HG03460 (cell line): Measurements from ENCODE around the gene POLE4.

Experiments used
- ATAC-seq: cut with Tn5 transposase; IDR thresholded peaks from one replicate; pipeline ENCODE4 v1.9.1; 2021; ENCODE audit not compliant: unreplicated experiment

The POLE4 gene

GRCh38 chr2:74939919-74940812 lies 18.3 kb upstream of the POLE4 start:
- no peak for ATAC-seq

GRCh38 chr2:74941284-74941683 lies 17.2 kb upstream of the POLE4 start:
- ATAC-seq, result no peak

DNA sequence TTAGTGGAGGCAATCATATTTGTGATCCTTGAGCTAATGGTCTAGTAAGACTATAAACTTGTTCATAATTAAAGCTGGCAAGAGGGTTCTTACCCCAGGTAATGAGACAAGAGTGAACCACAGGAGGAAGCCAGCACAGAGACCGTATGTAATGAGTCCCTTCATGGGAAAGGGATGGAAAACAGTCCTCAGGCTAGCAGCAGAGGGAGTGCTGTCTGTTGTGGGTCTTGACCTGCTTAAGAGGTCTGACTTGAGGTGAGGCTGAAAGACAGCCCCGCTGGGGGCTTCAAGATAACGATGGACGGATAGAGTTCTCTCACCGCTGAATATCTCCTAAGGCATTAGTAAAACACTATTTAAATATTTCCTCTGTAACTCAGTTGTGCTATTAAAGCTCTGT lies 16.2 kb upstream of the POLE4 start:
- no peak for ATAC-seq

DNA sequence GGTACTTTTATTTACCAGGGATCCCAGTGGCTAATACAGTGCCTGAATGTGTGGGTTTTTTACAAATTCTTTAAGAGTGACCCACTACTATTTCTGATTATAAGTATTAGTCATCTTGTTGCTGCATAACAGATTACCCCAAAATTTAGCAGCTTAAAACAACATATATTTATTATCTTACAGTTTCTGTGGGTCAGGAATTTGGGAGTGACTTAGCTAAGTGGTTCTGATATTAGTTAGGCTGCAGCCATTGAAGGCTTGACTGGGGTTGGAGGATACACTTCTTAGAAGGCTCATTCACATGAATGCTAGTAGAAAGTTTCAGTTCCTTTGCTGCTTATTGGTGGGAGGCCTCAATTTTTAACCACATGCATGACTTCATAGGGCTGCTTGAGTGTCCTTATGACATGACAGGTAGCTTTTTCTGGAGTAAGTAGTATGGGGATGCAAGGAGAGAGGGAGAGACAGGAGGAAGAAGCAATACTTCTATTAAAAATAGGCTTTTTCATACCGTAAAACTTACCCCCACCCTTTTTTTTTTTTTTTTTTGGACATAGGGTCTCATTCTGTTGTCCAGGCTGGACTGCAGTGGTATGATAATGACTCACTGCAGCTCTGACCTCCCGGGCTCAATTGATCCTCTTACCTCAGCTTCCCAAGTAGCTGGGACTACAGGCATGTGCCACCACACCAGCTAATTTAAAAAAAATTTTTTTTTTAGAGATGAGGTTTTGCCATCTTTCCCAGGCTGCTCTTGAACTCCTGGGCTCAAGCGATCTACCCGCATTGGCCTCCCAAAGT lies 13.3 kb upstream of the POLE4 start:
- ATAC-seq, result peak; percentile 100

- ATAC-seq, result no peak
These were observed 12.6 kb upstream of the POLE4 start for GRCh38 chr2:74945788-74946331.

GRCh38 chr2:74947703-74948102 lies 10.7 kb upstream of the POLE4 start:
- ATAC-seq, result no peak

DNA sequence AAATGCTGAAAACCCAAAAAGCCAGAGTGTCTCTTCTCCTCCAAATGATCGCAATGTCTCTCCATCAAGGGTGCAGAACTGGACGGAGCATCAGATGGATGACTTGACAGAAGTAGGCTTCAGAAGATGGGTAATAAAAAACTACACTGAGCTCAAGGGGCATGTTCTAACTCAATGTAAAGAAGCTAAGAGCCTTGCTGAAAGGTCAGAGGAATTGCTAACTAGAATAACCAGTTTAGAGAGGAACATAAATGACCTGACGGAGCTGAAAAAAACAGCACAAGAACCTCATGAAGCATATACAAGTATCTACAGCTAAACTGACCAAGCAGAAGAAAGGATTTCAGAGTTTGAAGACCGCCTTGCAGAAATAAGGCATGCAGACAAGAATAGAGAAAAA lies 9.7 kb upstream of the POLE4 start:
- no peak for ATAC-seq

GRCh38 chr2:74951211-74951754 lies 7.2 kb upstream of the POLE4 start:
- no peak for ATAC-seq

DNA sequence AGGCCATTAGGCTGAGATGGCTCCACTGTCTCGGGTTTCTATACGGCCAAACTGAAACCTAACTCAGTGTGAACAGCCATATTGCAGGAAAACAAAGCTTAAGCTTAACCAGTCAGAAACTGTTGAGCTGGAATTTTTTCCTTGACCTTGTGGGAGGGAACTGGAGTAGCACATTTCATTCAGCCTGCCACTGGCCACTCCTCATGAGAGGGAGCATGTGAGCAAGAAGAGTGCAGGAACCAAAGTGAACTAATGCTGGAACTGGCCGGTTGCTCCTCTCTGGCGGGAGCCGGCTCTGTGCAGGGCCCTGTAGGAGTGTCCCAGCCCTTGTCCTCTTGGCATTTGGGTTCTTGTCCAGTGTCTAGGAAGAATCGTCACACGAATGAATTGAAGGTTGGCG lies 5.9 kb upstream of the POLE4 start:
- no peak for ATAC-seq

DNA sequence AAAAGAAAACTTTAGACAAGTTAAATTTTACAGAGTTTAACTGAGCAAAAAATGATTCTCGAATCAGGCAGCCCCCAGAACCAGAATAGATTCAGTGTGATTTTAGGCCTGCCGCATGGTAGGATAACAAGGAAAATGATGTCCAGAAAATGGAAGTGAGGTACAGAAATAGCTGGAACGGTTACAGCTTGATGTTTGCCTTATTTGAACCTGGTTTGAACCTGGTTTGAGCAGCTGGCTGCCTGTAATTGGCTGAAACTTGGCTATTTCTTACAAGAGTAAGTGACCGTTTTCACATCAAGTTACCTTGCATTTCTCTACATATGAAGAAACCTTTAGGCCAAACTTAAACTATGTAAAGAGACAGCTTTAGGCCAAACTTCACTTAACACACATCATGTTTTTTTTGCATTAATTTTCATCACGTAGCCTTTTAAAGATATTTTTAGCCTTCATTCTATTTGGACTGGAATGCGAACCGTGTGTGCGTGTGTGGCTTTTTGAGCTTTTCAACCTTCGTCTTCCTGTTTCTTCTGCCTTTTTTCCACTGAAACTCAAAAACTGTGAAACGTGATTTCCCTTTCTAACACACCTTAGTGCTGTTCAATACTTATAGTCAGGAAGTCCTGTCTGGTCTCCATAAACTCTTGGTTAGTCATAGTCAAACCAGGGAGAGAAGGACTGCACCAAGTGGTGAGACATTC lies 4.5 kb upstream of the POLE4 start:
- no peak for ATAC-seq

- ATAC-seq, result no peak
These were observed 4.0 kb upstream of the POLE4 start for GRCh38 chr2:74954500-74954874.

GRCh38 chr2:74957886-74958273 lies 563 bp upstream of the POLE4 start:
- ATAC-seq, result no peak

DNA sequence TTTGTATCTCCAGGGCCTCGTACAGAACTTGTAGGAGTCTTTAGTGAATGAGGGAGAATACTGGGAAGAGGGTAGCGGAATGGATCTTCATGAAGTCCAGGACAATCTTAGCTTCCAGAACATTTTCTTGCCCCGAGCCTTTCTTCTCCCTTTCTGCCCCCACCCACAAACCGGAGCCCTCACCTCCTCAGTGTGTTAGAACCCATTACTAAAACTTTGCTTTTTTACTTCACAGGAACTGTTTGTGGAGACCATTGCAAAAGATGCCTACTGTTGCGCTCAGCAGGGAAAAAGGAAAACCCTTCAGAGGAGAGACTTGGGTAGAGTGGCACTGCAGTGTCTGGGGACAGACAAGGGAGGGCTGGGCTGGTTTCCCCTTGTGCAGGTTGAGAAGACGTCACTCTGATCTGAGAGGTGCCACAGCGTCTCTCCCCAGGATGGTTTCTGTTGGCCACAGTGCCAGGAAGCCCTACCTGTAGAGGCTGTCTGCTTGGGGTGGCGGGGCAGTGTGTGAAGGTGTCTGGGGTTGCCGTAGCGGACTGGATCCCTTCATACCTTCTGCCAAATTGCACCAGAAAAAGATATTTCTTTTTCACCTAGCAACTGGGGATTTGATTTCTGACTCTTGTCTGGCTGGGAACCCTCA lies 786 bp downstream of the POLE4 start:
- no peak for ATAC-seq

- ATAC-seq, result no peak
These were observed 8.4 kb downstream of the POLE4 start for GRCh38 chr2:74966887-74967286.

DNA sequence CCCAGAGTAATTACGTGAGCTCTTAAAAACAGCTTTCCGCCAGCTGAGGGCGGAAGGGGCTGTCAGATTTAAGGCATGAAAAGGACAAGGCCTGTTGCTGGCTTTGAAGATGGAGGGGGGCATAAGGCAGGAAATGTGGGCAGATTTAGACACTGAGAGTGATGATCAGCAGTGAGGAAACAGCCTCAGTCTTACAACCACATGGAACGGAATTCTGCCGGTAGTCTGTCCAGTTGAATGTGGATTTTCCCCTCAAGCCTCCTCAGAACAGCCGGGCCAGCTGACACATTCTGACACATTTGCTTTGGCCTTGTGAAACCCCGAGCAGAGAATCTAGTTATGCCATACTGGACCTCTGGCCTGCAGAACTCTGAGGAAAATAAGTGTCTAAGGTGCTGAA lies 16.6 kb downstream of the POLE4 start:
- no peak for ATAC-seq

GRCh38 chr2:74979844-74980243 lies 21.4 kb downstream of the POLE4 start:
- no peak for ATAC-seq

GRCh38 chr2:74982577-74982976 lies 24.1 kb downstream of the POLE4 start:
- no peak for ATAC-seq

GRCh38 chr2:74983631-74984392 lies 25.4 kb downstream of the POLE4 start:
- ATAC-seq, result no peak

GRCh38 chr2:74984947-74985637 lies 26.6 kb downstream of the POLE4 start:
- ATAC-seq, result no peak
